ENCODE data around the gene C9orf72. TPM values are rescaled to one million over a fixed set of nuclear protein-coding genes. Genes with fewer than 3 reads are reported as not detected.

The C9orf72 gene
- polyA plus RNA-seq, 2 of the 4 experiments (the other 2 are of a cell fraction) = 4.0 to 16.4 TPM

GRCh38 chr9:27560457-27560856 lies 12.8 kb downstream of the C9orf72 start:
- FAIRE-seq (no peak), ATAC-seq (no peak), DNase-seq (ENCODE audit: low read depth in 1 of 2, low spot score in 1 of 2) (no peak)
- ChIA-PET CTCF (interaction anchor here (2.7 kb wide), 2 partner anchors 12 to 228 kb away, joined by 8 to 14 read pairs; no protein-coding TSS in a partner anchor), POLR2A (no interaction called here)
- no peaks in the 10 kb centered on the region for H3K4me1 ChIP-seq
- no peak overlapping the region for H3K4me2 ChIP-seq
- TF ChIP-seq SMC3 (IDR thresholded peaks at IDR 0.05) = no peak
- no peak for TF ChIP-seq FOSL2 (IDR thresholded peaks at IDR 0.05)
- no peak for TF ChIP-seq FOSL2 (CRISPR knock-in tag; IDR thresholded peaks at IDR 0.05)
- no peak for TF ChIP-seq JUN (IDR thresholded peaks at IDR 0.05)
- TF ChIP-seq KDM5A (IDR thresholded peaks at IDR 0.05) = no peak
- TF ChIP-seq ZC3H11A (IDR thresholded peaks at IDR 0.05) = no peak
- no peak for TF ChIP-seq ELK1 (IDR thresholded peaks at IDR 0.05; ENCODE audit: low read depth, low read length)
- TF ChIP-seq USF2 (IDR thresholded peaks at IDR 0.05) = no peak
- no peak for TF ChIP-seq RCOR1 (IDR thresholded peaks at IDR 0.05; ENCODE audit: low read depth, low read length)
- TF ChIP-seq CBX8 (IDR thresholded peaks at IDR 0.05) = no peak
- TF ChIP-seq TP53 (CRISPR knock-in tag; IDR thresholded peaks at IDR 0.05) = no peak
- TF ChIP-seq, protein P1, sequence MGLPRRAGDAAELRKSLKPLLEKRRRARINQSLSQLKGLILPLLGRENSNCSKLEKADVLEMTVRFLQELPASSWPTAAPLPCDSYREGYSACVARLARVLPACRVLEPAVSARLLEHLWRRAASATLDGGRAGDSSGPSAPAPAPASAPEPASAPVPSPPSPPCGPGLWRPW (IDR thresholded peaks at IDR 0.05) = no peak
- no peaks in the 10 kb centered on the region for H3K9me3 ChIP-seq
- no peak overlapping the region for H3K4me3 ChIP-seq
- H3K27ac ChIP-seq = no peak overlapping the region

GRCh38 chr9:27558307-27558706 lies 15.0 kb downstream of the C9orf72 start:
- FAIRE-seq = no peak

DNA sequence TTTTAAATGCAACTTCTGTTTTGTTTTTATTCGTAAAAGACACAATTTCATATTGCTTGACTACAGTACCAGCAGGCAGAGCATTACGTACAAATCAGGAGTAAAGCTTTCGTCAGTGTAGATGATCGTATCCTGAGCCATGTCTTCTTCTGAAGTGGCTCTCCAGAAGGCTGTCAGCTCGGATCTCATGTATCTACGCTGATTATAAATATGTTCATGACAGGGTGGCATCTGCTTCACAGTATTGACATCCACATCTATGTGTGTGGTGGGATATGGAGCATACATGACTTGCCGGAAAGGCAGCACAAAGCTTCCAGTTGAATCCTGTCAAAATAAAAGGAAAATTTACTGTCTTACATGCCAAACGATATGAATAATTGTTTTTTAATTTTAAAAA lies 16.8 kb downstream of the C9orf72 start:
- Histone ChIP-seq H3K4me1 (no peaks in the 10 kb centered on the region), H3K4me3 (no peak overlapping the region), H3K27ac (no peak overlapping the region), H3K4me2 (no peak overlapping the region), H3K9me3 (no peaks in the 10 kb centered on the region)
- no peak for FAIRE-seq
- WGBS (ENCODE audit: missing lambda C conversion rate) = 84% methylated on average over 8 of the region's 8 CpGs
- no peak for DNase-seq (ENCODE audit: low read depth in 1 of 2, low spot score in 1 of 2)
- TF ChIP-seq, protein P2, sequence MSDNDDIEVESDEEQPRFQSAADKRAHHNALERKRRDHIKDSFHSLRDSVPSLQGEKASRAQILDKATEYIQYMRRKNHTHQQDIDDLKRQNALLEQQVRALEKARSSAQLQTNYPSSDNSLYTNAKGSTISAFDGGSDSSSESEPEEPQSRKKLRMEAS (IDR thresholded peaks at IDR 0.05) = no peak
- TF ChIP-seq, protein P1 (IDR thresholded peaks at IDR 0.05) = no peak
- TF ChIP-seq PBX3 (IDR thresholded peaks at IDR 0.05) (no peak), EP300 (IDR thresholded peaks at IDR 0.05) (no peak), TP53 (CRISPR knock-in tag; IDR thresholded peaks at IDR 0.05) (no peak), HOXA7 (CRISPR knock-in tag; IDR thresholded peaks at IDR 0.05) (no peak), NR3C1 (IDR thresholded peaks at IDR 0.05) (no peak)
- TF ChIP-seq, protein P3, sequence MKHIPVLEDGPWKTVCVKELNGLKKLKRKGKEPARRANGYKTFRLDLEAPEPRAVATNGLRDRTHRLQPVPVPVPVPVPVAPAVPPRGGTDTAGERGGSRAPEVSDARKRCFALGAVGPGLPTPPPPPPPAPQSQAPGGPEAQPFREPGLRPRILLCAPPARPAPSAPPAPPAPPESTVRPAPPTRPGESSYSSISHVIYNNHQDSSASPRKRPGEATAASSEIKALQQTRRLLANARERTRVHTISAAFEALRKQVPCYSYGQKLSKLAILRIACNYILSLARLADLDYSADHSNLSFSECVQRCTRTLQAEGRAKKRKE (CRISPR knock-in tag; IDR thresholded peaks at IDR 0.05; ENCODE audit: low read depth) = no peak
- ATAC-seq = no peak
- POLR2A ChIA-PET = no interaction called here
- CTCF ChIA-PET = interaction anchor here (0.8 to 1.9 kb wide), 2 partner anchors 9 to 223 kb away, joined by 3 to 4 read pairs; no protein-coding TSS in a partner anchor

More at GRCh38 chr9:27558307-27558706, 15.0 kb downstream of the C9orf72 start:
- ATAC-seq (no peak), DNase-seq (ENCODE audit: low read depth in 1 of 2, low spot score in 1 of 2) (no peak)
- POLR2A ChIA-PET = no interaction called here
- no peaks in the 10 kb centered on the region for H3K9me3 ChIP-seq
- H3K27ac ChIP-seq = no peak overlapping the region
- TF ChIP-seq EP300 (IDR thresholded peaks at IDR 0.05) = no peak
- no peak for TF ChIP-seq NR3C1 (IDR thresholded peaks at IDR 0.05)
- no peak for TF ChIP-seq ESRRA (IDR thresholded peaks at IDR 0.05; ENCODE audit: borderline replicate concordance, low read length)
- TF ChIP-seq, protein P4, sequence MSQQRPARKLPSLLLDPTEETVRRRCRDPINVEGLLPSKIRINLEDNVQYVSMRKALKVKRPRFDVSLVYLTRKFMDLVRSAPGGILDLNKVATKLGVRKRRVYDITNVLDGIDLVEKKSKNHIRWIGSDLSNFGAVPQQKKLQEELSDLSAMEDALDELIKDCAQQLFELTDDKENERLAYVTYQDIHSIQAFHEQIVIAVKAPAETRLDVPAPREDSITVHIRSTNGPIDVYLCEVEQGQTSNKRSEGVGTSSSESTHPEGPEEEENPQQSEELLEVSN (IDR thresholded peaks at IDR 0.05; ENCODE audit: borderline replicate concordance, low read depth) = no peak
- no peak for TF ChIP-seq PHF8 (IDR thresholded peaks at IDR 0.05; ENCODE audit: borderline replicate concordance, low read depth)
- TF ChIP-seq SREBF2 (IDR thresholded peaks at IDR 0.05) = no peak
- TF ChIP-seq POLR2AphosphoS2 (conservative IDR thresholded peaks at IDR 0.05; ENCODE audit: low read length) = no peak
- TF ChIP-seq JUN (IDR thresholded peaks at IDR 0.05) = no peak
- H3K4me2 ChIP-seq = no peak overlapping the region
- no peaks in the 10 kb centered on the region for H3K4me1 ChIP-seq
- CTCF ChIA-PET = interaction anchor here (1.3 kb wide), 1 partner anchor 28 kb away, joined by 3 read pairs; the partner anchor contains the start of gene MOB3B
- no peak overlapping the region for H3K4me3 ChIP-seq

All from A549 (cell line).